Thyroid gland (tissue), 4 donors: ENCODE results near the gene N4BP2L2. TPM values are rescaled to one million over a fixed set of nuclear protein-coding genes. Genes with fewer than 3 reads are reported as not detected.

Experiments
- DNase-seq, 2 donors: peaks; one replicate each; pipeline ENCODE4 v3.0.0-alpha.2; 2019
- H3K27ac ChIP-seq, 3 donors: fragments of 200-600 bp; sonication (generic); 1 replicate in 2 of 3; 2 replicates in 1 of 3; pipeline ENCODE4 v1.5.1; 2016 to 2019; ENCODE audit warnings: mild to moderate bottlenecking in 1 of 3, moderate library complexity in 1 of 3
- H3K27me3 ChIP-seq: fragments of 200-600 bp; sonication (generic); one replicate; pipeline ENCODE4 v1.5.1; 2019
- H3K36me3 ChIP-seq, 2 donors: fragments of 200-600 bp; sonication (generic); one replicate each; pipeline ENCODE4 v1.5.1; 2016 to 2019
- H3K4me1 ChIP-seq, 2 donors: fragments of 200-600 bp; sonication (generic); one replicate each; pipeline ENCODE4 v1.5.1; 2017 to 2019
- H3K4me3 ChIP-seq, 3 donors: fragments of 200-600 bp; sonication (generic); replicated peaks in 1 of 3; 1 replicate in 2 of 3; 2 replicates in 1 of 3; pipeline ENCODE4 v1.5.1; 2016; ENCODE audit warnings: mild to moderate bottlenecking in 1 of 3
- H3K9me3 ChIP-seq: fragments of 200-600 bp; sonication (generic); one replicate; pipeline ENCODE4 v1.5.1; 2017
- POLR2A ChIP-seq, 2 donors: fragments of 450-650 bp; IDR thresholded peaks; one replicate each; pipeline ENCODE4 v1.6.1; 2017; ENCODE audit warnings: antibody characterized with exemption in 2 of 2, mild to moderate bottlenecking in 2 of 2, moderate library complexity in 1 of 2
- WGBS, 2 donors: methylation state at CpG; one replicate each; pipeline ENCODE4 v1.1.5; 2017; 5-methylcytosine and 5-hydroxymethylcytosine counted together
- intact Hi-C: fragments of 100-400 bp; cut with DNase I; formaldehyde crosslinking; loops from one replicate; pipeline ENCODE4 v1.15.1; 2023
- total RNA-seq, 4 donors: library from RNA; depleted of rRNA; stranded (reverse); fragments of >200 nt; gene quantifications; one replicate each; pipeline ENCODE4 v1.2.3, GENCODE V29; 2016
- TF ChIP-seq, protein P1 (sequence below), 6 experiments: fragments of 200-600 bp in 3 of 6; fragments of 450-650 bp in 3 of 6; sonication (generic) in 3 of 6; IDR thresholded peaks; one replicate each; pipeline ENCODE4 v1.5.1; 2016 to 2019; ENCODE audit warnings: antibody characterized with exemption in 6 of 6, mild to moderate bottlenecking in 2 of 6, inconsistent platforms in 1 of 6, moderate library complexity in 1 of 6

The N4BP2L2 gene
- total RNA-seq, 4 donors from 2014 or later = 267 to 633 (median 382) TPM

DNA sequence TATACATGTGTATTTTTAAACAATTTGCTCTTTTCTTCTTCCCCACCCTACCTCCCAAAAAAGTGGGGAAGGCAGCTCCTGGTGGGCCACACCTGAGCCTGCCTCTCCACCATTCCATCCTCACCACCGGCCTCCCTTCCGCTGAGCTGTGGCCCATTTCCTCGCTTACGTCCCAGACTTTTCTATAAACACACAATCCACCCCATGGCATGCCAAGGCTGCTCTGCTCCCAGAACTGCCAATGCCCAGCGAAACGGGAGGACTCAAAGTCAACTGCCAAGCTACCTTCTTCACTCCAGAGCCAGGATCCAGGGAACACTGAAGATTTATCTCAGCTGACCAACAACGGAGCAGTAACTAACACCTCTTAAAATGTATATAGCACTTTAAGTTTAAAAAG, 113.4 kb downstream of the N4BP2L2 start:
- peaks cover 0 to 18% of the 10 kb centered on the region in 2 donors for H3K4me1 ChIP-seq
- intact Hi-C loops = no loop called here
- no peaks in the 10 kb centered on the region for H3K27me3 ChIP-seq
- H3K4me3 ChIP-seq = no peak overlapping the region
- no peak for DNase-seq
- WGBS, 2 donors = 96% methylated on average over 7 of the region's 7 CpGs
- H3K36me3 ChIP-seq = no peaks in the 10 kb centered on the region
- no peak for TF ChIP-seq POLR2A (IDR thresholded peaks at IDR 0.05)
- TF ChIP-seq, protein P1, sequence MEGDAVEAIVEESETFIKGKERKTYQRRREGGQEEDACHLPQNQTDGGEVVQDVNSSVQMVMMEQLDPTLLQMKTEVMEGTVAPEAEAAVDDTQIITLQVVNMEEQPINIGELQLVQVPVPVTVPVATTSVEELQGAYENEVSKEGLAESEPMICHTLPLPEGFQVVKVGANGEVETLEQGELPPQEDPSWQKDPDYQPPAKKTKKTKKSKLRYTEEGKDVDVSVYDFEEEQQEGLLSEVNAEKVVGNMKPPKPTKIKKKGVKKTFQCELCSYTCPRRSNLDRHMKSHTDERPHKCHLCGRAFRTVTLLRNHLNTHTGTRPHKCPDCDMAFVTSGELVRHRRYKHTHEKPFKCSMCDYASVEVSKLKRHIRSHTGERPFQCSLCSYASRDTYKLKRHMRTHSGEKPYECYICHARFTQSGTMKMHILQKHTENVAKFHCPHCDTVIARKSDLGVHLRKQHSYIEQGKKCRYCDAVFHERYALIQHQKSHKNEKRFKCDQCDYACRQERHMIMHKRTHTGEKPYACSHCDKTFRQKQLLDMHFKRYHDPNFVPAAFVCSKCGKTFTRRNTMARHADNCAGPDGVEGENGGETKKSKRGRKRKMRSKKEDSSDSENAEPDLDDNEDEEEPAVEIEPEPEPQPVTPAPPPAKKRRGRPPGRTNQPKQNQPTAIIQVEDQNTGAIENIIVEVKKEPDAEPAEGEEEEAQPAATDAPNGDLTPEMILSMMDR (IDR thresholded peaks at IDR 0.05) = no peak
- H3K9me3 ChIP-seq = no peaks in the 10 kb centered on the region
- H3K27ac ChIP-seq = no peak overlapping the region

DNA sequence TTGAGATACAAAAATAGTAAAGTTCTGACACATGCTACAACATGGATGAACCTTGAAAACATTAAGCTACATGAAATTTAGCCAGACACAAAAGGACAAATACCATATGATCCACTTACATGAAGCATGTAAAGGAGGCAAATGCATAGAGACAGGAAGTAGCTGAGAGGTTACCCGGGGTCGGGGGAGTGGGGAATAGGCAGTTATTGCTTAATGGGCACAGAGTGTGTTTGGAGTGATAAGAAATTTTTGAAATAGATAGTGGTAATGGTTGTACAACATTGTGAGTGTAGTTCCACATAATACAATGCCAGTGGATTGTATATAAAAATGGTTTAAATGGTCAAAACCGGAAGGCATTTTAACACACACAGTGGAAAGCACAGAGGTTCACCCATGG, 115.0 kb downstream of the N4BP2L2 start:
- no peak for TF ChIP-seq POLR2A (IDR thresholded peaks at IDR 0.05)
- TF ChIP-seq, protein P1 (IDR thresholded peaks at IDR 0.05) = no peak
- no peak for DNase-seq
- Histone ChIP-seq H3K27me3 (no peaks in the 10 kb centered on the region), H3K27ac (no peak overlapping the region), H3K36me3 (no peaks in the 10 kb centered on the region), H3K9me3 (no peaks in the 10 kb centered on the region), H3K4me1 (peaks cover 0 to 11% of the 10 kb centered on the region in 2 donors), H3K4me3 (no peak overlapping the region)
- 83 to 93% methylated on average over 3 of the region's 3 CpGs for WGBS, 2 donors
- intact Hi-C loops = no loop called here

DNA sequence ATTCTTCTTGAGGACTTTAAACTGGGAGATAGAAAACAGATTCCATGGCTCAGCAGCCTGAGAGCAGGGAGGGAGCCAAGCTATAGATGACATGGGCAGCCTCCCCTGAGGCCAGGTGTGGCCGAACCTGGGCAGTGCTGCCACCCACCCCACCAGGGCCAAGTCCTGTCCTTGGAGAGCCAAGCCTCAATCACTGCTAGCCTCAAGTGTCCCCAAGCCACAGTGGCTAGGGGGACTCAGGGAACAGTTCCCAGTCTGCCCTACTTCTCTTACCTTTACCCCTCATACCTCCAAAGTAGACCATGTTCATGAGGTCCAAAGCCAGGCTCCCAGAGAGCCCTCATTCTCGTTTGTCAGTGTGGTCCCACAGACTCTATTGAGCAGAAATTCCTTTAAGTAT, 118.7 kb downstream of the N4BP2L2 start:
- Histone ChIP-seq H3K27ac (no peak overlapping the region), H3K27me3 (no peaks in the 10 kb centered on the region), H3K36me3 (no peaks in the 10 kb centered on the region), H3K4me1 (no peaks in the 10 kb centered on the region), H3K9me3 (no peaks in the 10 kb centered on the region), H3K4me3 (no peak overlapping the region)
- intact Hi-C loops = no loop called here
- no peak for DNase-seq
- 92 to 95% methylated on average over 2 of the region's 2 CpGs for WGBS, 2 donors
- TF ChIP-seq, protein P1 (IDR thresholded peaks at IDR 0.05) = no peak

DNA sequence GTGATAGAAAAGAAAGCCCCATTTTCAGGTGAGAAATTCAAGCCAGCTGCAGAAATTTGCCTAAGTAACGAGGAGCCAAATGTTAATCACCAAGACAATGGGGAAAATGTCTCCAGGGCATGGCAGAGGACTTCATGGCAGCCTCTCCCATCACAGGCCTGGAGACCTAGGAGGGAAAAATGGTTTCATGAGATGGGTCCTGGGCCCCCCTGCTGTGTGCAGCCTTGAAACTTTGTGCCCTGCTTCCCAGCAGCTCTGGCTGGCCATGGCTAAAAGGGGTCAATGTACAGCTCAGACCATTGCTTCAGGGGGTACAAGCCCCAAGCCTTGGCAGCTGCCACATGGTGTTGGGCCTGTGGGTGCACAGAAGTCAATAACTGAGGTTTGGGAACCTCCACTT, 120.6 kb downstream of the N4BP2L2 start:
- Histone ChIP-seq H3K9me3 (no peaks in the 10 kb centered on the region), H3K36me3 (no peaks in the 10 kb centered on the region), H3K4me1 (no peaks in the 10 kb centered on the region), H3K27ac (no peak overlapping the region), H3K27me3 (no peaks in the 10 kb centered on the region), H3K4me3 (no peak overlapping the region)
- no peak for DNase-seq
- intact Hi-C loops = no loop called here
- TF ChIP-seq, protein P1 (IDR thresholded peaks at IDR 0.05) = no peak
- no peak for TF ChIP-seq POLR2A (IDR thresholded peaks at IDR 0.05)
- WGBS, 2 donors = 96 to 100% methylated on average over 1 of the region's 1 CpG

DNA sequence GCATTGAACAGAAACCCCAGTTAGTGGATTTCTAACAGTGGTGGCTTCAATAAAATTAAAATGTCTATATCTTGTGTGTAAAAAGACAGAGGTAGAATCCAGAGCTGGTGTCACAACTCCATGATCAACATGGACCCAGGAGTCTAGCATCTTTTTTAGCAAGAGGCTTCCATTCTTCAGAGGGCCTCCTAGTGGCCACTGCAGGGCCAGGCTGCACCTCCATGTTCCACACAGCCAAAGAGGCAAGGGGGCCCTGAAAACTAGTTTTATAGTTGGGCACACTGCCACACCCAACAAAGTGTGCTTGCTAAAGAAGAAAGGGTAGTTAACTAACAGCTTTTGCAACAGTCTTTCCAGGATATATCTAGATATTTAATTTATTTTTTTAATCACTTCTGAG, 123.6 kb downstream of the N4BP2L2 start:
- no peak overlapping the region for H3K27ac ChIP-seq
- DNase-seq = no peak
- no peaks in the 10 kb centered on the region for H3K9me3 ChIP-seq
- H3K4me3 ChIP-seq = no peak overlapping the region
- H3K4me1 ChIP-seq = peaks cover 2% of the 10 kb centered on the region in 2 donors
- no peaks in the 10 kb centered on the region for H3K36me3 ChIP-seq
- intact Hi-C loops = no loop called here
- no peak for TF ChIP-seq POLR2A (IDR thresholded peaks at IDR 0.05)
- TF ChIP-seq, protein P1 (IDR thresholded peaks at IDR 0.05) = peak in 1 of 6 experiments; percentile 33
- no peaks in the 10 kb centered on the region for H3K27me3 ChIP-seq
